GM23338 (cell line): ENCODE data around the gene CCDC12. TPM values are rescaled to one million over a fixed set of nuclear protein-coding genes. Genes with fewer than 3 reads are reported as not detected.

Experiments
- ATAC-seq: fragments of 200-7000 bp; cut with Tn5 transposase; 3 replicates; pipeline ENCODE4 v1.9.1; 2020
- DNase-seq: peaks from one replicate; pipeline ENCODE4 v3.0.0-alpha.2; 2015; ENCODE audit warnings: low spot score
- H2AFZ ChIP-seq: fragments of 200-600 bp; sonication (generic); 2 replicates; pipeline ENCODE4 v1.8.0; 2016; ENCODE audit warnings: antibody characterized with exemption, mild to moderate bottlenecking, moderate library complexity
- H3F3A ChIP-seq: fragments of 200-600 bp; sonication (generic); replicated peaks from 2 replicates; pipeline ENCODE4 v1.8.0; 2017; ENCODE audit warnings: antibody characterized with exemption, mixed run types, low read depth
- H3K27ac ChIP-seq: fragments of 200-600 bp; sonication (generic); 2 replicates; pipeline ENCODE4 v1.6.1; 2016; ENCODE audit warnings: low read depth
- H3K27me3 ChIP-seq: fragments of 200-600 bp; sonication (generic); 2 replicates; pipeline ENCODE4 v1.8.0; 2016; ENCODE audit warnings: mild to moderate bottlenecking, mixed run types, moderate library complexity; ENCODE audit not compliant: insufficient read depth
- H3K36me3 ChIP-seq: fragments of 200-600 bp; sonication (generic); 2 replicates; pipeline ENCODE4 v1.8.0; 2016; ENCODE audit warnings: mild to moderate bottlenecking; ENCODE audit not compliant: insufficient read depth
- H3K4me1 ChIP-seq: fragments of 200-600 bp; sonication (generic); 2 replicates; pipeline ENCODE4 v1.8.0; 2016; ENCODE audit warnings: mild to moderate bottlenecking, moderate library complexity; ENCODE audit not compliant: insufficient read depth
- H3K4me2 ChIP-seq: fragments of 200-600 bp; sonication (generic); 2 replicates; pipeline ENCODE4 v1.7.1; 2017; ENCODE audit warnings: mixed run types
- H3K4me3 ChIP-seq: fragments of 200-600 bp; sonication (generic); 2 replicates; pipeline ENCODE4 v1.6.1; 2016; ENCODE audit warnings: mixed run types
- H3K79me2 ChIP-seq: fragments of 200-600 bp; sonication (generic); replicated peaks from 2 replicates; pipeline ENCODE4 v1.8.0; 2017; ENCODE audit warnings: mild to moderate bottlenecking; ENCODE audit not compliant: insufficient read depth
- H3K9me2 ChIP-seq: fragments of 200-600 bp; sonication (generic); 2 replicates; pipeline ENCODE4 v1.8.0; 2017; ENCODE audit not compliant: insufficient read depth
- H4K20me1 ChIP-seq: fragments of 200-600 bp; sonication (generic); replicated peaks from 2 replicates; pipeline ENCODE4 v1.8.0; 2017; ENCODE audit warnings: mild to moderate bottlenecking; ENCODE audit not compliant: insufficient read depth
- H3K27ac Mint-ChIP-seq: 2 replicates; pipeline ENCODE4 v1.8.0; 2020; ENCODE audit warnings: inconsistent platforms, mild to moderate bottlenecking, moderate library complexity, mixed read lengths
- H3K27me3 Mint-ChIP-seq: 3 replicates; pipeline ENCODE4 v1.8.0; 2022; ENCODE audit warnings: low read depth, mild to moderate bottlenecking, moderate library complexity, mixed read lengths, inconsistent platforms; ENCODE audit not compliant: insufficient read depth, poor library complexity
- H3K36me3 Mint-ChIP-seq: 3 replicates; pipeline ENCODE4 v1.8.0; 2021; ENCODE audit warnings: low read depth, mild to moderate bottlenecking, inconsistent platforms, moderate library complexity, mixed read lengths
- H3K4me1 Mint-ChIP-seq: 3 replicates; pipeline ENCODE4 v1.8.0; 2020; ENCODE audit warnings: mild to moderate bottlenecking, inconsistent platforms, mixed read lengths
- H3K4me3 Mint-ChIP-seq: 3 replicates; pipeline ENCODE4 v1.8.0; 2021; ENCODE audit warnings: moderate library complexity, mild to moderate bottlenecking, inconsistent platforms, mixed read lengths
- H3K9me3 Mint-ChIP-seq: 3 replicates; pipeline ENCODE4 v1.8.0; 2020; ENCODE audit warnings: moderate library complexity, mild to moderate bottlenecking, inconsistent platforms, mixed read lengths
- ZNF331 ChIP-seq: fragments of 250-450 bp; sonication (Bioruptor Pico); IDR thresholded peaks from 2 replicates; pipeline ENCODE4 v1.5.0; 2020; ENCODE audit warnings: low read depth, mild to moderate bottlenecking, moderate library complexity
- polyA plus RNA-seq: library from polyadenylated mRNA; unstranded; fragments of >200 nt; fragmentation: Nextera tagmentation; extraction: Ambion mirVana; gene quantifications from 2 replicates; pipeline ENCODE4 v1.2.1, GENCODE V29; 2016
- total RNA-seq: library from RNA; depleted of rRNA; stranded (reverse); fragments of >200 nt; shearing (Covaris generic); gene quantifications from 2 replicates; pipeline ENCODE4 v1.2.3, GENCODE V29; 2014
- TF ChIP-seq, protein P1 (sequence below), 2 experiments: fragments of 200-600 bp in 1 of 2; sonication (generic) in 1 of 2; conservative IDR thresholded peaks; 2 replicates each; pipeline versions ENCODE4 v1.5.1 to v1.6.1; 2016 to 2017; ENCODE audit warnings: antibody characterized with exemption in 2 of 2, low read depth in 2 of 2, mild to moderate bottlenecking in 2 of 2, moderate library complexity in 1 of 2
- TF ChIP-seq, protein P2 (sequence below): fragments of 250-450 bp; sonication (Bioruptor Pico); IDR thresholded peaks from 2 replicates; pipeline ENCODE4 v1.5.0; 2020; ENCODE audit warnings: mild to moderate bottlenecking, moderate library complexity
- TF ChIP-seq, protein P3 (sequence below): IDR thresholded peaks from one replicate; pipeline ENCODE4 v1.6.1; 2018; ENCODE audit warnings: antibody characterized with exemption; ENCODE audit not compliant: unreplicated experiment

CCDC12 gene
- total and polyA plus RNA-seq, 2 experiments from 2014 or later = 42.9 to 133 TPM

DNA sequence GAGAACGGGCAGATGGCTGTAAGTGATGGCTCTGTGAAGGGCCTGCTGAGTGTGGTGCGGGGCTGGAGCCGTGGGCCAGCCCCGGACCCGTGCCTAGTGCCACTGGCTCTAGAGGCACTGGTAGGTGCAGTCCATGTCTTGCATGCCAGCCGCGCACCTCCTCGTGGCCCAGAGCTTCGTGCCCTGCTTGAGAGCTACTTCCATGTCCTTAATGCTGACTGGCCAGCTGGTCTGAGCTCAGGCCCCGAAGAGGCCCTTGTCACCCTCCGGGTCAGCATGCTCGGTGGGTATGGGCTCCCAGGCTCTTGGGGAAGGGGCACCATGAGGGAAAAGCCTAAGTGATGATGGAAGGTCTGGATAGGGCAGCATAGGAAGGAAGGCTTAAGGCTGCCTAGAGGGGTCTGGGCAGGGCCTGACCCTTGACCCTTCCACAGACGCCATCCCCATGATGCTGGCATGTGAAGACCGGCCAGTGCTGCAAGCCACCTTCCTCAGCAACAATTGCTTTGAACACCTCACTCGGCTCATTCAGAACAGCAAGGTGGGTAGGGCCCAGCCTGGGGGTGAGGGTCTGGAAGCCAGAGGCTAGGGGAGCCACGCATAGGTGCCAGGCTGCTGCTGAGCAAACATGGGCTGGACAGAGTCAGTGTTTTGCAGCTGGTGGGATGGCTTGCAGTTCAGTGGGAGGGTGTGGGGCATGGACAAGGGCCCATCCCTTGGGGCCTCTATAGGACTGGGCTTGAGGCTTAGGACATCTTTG is 15.0 kb upstream of the CCDC12 start (continued):
- TF ChIP-seq, protein P1, sequence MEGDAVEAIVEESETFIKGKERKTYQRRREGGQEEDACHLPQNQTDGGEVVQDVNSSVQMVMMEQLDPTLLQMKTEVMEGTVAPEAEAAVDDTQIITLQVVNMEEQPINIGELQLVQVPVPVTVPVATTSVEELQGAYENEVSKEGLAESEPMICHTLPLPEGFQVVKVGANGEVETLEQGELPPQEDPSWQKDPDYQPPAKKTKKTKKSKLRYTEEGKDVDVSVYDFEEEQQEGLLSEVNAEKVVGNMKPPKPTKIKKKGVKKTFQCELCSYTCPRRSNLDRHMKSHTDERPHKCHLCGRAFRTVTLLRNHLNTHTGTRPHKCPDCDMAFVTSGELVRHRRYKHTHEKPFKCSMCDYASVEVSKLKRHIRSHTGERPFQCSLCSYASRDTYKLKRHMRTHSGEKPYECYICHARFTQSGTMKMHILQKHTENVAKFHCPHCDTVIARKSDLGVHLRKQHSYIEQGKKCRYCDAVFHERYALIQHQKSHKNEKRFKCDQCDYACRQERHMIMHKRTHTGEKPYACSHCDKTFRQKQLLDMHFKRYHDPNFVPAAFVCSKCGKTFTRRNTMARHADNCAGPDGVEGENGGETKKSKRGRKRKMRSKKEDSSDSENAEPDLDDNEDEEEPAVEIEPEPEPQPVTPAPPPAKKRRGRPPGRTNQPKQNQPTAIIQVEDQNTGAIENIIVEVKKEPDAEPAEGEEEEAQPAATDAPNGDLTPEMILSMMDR (conservative IDR thresholded peaks at IDR 0.05; ENCODE audit: low read depth in 2 of 2) = no peak
- TF ChIP-seq, protein P2, sequence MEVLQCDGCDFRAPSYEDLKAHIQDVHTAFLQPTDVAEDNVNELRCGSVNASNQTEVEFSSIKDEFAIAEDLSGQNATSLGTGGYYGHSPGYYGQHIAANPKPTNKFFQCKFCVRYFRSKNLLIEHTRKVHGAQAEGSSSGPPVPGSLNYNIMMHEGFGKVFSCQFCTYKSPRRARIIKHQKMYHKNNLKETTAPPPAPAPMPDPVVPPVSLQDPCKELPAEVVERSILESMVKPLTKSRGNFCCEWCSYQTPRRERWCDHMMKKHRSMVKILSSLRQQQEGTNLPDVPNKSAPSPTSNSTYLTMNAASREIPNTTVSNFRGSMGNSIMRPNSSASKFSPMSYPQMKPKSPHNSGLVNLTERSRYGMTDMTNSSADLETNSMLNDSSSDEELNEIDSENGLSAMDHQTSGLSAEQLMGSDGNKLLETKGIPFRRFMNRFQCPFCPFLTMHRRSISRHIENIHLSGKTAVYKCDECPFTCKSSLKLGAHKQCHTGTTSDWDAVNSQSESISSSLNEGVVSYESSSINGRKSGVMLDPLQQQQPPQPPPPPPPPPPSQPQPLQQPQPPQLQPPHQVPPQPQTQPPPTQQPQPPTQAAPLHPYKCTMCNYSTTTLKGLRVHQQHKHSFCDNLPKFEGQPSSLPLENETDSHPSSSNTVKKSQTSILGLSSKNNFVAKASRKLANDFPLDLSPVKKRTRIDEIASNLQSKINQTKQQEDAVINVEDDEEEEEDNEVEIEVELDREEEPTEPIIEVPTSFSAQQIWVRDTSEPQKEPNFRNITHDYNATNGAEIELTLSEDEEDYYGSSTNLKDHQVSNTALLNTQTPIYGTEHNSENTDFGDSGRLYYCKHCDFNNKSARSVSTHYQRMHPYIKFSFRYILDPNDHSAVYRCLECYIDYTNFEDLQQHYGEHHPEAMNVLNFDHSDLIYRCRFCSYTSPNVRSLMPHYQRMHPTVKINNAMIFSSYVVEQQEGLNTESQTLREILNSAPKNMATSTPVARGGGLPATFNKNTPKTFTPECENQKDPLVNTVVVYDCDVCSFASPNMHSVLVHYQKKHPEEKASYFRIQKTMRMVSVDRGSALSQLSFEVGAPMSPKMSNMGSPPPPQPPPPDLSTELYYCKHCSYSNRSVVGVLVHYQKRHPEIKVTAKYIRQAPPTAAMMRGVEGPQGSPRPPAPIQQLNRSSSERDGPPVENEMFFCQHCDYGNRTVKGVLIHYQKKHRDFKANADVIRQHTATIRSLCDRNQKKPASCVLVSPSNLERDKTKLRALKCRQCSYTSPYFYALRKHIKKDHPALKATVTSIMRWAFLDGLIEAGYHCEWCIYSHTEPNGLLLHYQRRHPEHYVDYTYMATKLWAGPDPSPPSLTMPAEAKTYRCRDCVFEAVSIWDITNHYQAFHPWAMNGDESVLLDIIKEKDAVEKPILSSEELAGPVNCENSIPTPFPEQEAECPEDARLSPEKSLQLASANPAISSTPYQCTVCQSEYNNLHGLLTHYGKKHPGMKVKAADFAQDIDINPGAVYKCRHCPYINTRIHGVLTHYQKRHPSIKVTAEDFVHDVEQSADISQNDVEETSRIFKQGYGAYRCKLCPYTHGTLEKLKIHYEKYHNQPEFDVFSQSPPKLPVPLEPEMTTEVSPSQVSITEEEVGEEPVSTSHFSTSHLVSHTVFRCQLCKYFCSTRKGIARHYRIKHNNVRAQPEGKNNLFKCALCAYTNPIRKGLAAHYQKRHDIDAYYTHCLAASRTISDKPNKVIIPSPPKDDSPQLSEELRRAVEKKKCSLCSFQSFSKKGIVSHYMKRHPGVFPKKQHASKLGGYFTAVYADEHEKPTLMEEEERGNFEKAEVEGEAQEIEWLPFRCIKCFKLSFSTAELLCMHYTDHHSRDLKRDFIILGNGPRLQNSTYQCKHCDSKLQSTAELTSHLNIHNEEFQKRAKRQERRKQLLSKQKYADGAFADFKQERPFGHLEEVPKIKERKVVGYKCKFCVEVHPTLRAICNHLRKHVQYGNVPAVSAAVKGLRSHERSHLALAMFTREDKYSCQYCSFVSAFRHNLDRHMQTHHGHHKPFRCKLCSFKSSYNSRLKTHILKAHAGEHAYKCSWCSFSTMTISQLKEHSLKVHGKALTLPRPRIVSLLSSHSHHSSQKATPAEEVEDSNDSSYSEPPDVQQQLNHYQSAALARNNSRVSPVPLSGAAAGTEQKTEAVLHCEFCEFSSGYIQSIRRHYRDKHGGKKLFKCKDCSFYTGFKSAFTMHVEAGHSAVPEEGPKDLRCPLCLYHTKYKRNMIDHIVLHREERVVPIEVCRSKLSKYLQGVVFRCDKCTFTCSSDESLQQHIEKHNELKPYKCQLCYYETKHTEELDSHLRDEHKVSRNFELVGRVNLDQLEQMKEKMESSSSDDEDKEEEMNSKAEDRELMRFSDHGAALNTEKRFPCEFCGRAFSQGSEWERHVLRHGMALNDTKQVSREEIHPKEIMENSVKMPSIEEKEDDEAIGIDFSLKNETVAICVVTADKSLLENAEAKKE (CRISPR knock-in tag) = no peak

DNA sequence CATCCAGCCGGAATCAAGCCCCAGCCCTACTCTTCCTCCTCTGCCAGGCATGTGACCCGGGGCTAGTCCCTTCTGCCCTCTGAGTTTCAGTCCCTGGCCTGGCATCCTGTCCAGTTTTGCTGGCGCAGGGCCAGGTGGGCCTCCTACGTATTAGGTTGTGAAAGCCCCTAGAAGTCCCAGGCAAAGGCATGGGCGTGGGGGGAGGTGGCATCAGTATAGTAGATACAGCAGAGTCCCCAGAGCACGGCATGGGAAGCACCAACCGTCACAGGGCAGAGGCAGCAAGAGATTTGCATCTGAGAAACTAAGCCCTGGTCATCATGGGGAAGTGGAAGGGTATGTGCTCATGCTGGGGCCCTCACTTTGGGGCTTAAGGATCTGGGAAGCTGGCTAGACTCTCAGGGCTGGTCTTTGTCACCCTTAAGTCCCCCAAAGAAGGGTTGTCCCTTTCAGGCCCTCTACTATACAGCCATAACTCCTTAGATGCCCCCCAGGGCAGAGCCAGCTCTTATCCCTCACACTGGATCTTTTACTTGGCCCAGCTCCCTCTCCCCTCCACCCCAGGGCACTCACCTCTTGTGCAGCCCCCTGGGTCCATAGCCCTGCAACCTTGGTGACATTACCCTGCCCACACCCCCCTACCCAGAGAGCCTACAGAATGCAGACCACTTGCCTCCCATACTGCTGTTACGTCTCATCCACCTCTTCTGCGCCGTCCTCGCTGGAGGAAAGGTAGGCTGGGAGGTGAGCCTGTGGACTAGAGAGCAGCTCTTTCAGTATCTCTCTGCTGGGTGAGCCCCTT is 14.2 kb upstream of the CCDC12 start:
- Mint-ChIP-seq H3K4me1 (peaks cover 36% of the 10 kb centered on the region), H3K9me3 (no peaks in the 10 kb centered on the region; the same call in 2 of the 3 replicates), H3K4me3 (no peak overlapping the region), H3K27me3 (peaks cover 10% of the 10 kb centered on the region), H3K27ac (no peak overlapping the region), H3K36me3 (peaks cover 6% of the 10 kb centered on the region; the same call in 1 of the 3 replicates)
- DNase-seq (no peak), ATAC-seq (no peak)
- Histone ChIP-seq H3K27me3 (no peaks in the 10 kb centered on the region), H3F3A (0 out of 2 replicates have a peak, but pooled peaks cover 4% of the 10 kb centered on the region), H3K36me3 (no peaks in the 10 kb centered on the region), H4K20me1 (no peaks in the 10 kb centered on the region), H3K79me2 (no peaks in the 10 kb centered on the region), H3K4me2 (no peak overlapping the region), H2AFZ (no peak overlapping the region), H3K4me3 (no peak overlapping the region), H3K4me1 (peaks cover 12% of the 10 kb centered on the region), H3K27ac (no peak overlapping the region), H3K9me2 (0 out of 2 replicates have a peak, but pooled peaks cover 4% of the 10 kb centered on the region)
- TF ChIP-seq ZNF331 = no peak
- TF ChIP-seq, protein P3, sequence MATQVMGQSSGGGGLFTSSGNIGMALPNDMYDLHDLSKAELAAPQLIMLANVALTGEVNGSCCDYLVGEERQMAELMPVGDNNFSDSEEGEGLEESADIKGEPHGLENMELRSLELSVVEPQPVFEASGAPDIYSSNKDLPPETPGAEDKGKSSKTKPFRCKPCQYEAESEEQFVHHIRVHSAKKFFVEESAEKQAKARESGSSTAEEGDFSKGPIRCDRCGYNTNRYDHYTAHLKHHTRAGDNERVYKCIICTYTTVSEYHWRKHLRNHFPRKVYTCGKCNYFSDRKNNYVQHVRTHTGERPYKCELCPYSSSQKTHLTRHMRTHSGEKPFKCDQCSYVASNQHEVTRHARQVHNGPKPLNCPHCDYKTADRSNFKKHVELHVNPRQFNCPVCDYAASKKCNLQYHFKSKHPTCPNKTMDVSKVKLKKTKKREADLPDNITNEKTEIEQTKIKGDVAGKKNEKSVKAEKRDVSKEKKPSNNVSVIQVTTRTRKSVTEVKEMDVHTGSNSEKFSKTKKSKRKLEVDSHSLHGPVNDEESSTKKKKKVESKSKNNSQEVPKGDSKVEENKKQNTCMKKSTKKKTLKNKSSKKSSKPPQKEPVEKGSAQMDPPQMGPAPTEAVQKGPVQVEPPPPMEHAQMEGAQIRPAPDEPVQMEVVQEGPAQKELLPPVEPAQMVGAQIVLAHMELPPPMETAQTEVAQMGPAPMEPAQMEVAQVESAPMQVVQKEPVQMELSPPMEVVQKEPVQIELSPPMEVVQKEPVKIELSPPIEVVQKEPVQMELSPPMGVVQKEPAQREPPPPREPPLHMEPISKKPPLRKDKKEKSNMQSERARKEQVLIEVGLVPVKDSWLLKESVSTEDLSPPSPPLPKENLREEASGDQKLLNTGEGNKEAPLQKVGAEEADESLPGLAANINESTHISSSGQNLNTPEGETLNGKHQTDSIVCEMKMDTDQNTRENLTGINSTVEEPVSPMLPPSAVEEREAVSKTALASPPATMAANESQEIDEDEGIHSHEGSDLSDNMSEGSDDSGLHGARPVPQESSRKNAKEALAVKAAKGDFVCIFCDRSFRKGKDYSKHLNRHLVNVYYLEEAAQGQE = no peak
